ENCODE measurements around the gene KISS1R. TPM values are rescaled to one million over a fixed set of nuclear protein-coding genes. Genes with fewer than 3 reads are reported as not detected.
"Not testable (repeated sequence)": the region's sequence is repeated elsewhere in the genome, so short reads cannot be mapped to it uniquely, and the experiment has no call there.

Gene KISS1R
- total RNA-seq, 1 donor from 2014 or later: 8.0 TPM

GRCh38 chr19:954272-954671, 37.1 kb downstream of the KISS1R start:
- H3K36me3 Mint-ChIP-seq (ENCODE audit: low read depth): no peaks in the 10 kb centered on the region
- H3K9me3 Mint-ChIP-seq: no peaks in the 10 kb centered on the region
- peaks cover 4% of the 10 kb centered on the region for H3K4me1 Mint-ChIP-seq (ENCODE audit: low read depth)
- intact Hi-C loops (cut with micrococcal nuclease): no loop called here
- H3K27ac Mint-ChIP-seq: no peak overlapping the region
- no peak for DNase-seq (ENCODE audit: low spot score)
- H3K4me3 Mint-ChIP-seq (ENCODE audit: low read depth): no peak overlapping the region
- no peaks in the 10 kb centered on the region for H3K27me3 Mint-ChIP-seq (ENCODE audit: low read depth)

DNA sequence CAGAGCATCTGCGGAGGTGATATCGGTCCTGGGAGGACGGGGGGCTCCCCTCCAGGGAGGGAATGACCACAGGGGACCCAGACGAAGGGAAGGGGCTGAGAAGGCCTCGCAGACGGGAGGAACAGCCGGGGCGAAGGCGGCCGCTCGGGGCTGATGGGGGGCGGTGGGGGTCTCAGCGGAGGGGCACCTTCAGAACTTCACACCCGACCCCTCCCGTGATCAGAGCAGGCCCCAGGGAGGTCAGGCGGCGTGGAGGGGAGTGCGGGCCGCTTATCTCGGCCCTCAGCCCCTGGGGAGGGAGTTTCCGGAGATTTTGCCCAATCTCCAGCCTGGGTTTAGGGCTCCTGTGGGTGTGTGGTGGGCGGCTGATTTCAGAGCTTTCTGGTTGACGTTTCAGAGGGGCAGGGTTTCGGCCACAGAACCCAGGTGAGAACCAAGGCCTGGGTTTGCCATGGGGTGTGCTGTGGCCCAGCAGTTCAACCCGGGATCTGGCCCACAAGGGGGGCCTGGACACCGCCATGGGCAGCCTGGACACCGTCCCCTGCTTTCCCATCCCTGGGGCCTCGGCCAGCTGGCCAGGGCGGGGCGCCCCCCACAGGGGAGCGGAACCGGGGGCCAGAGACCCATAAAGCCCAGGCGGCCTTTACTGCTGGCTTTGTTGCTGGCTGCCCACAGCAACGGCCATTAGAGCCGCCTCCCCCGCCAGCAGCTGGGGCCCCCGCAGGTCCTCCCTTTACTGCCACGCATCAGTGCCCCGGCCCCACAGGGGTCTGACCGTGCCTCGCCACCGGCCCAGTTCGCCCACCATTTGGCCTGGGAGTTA, 37.8 kb downstream of the KISS1R start:
- H3K27me3 Mint-ChIP-seq (ENCODE audit: low read depth): no peaks in the 10 kb centered on the region
- H3K36me3 Mint-ChIP-seq (ENCODE audit: low read depth): no peaks in the 10 kb centered on the region
- no peak for DNase-seq (ENCODE audit: low spot score)
- H3K4me1 Mint-ChIP-seq (ENCODE audit: low read depth): peaks cover 4% of the 10 kb centered on the region
- H3K27ac Mint-ChIP-seq: no peak overlapping the region
- H3K9me3 Mint-ChIP-seq: no peaks in the 10 kb centered on the region
- no peak overlapping the region for H3K4me3 Mint-ChIP-seq (ENCODE audit: low read depth)
- intact Hi-C loops (cut with micrococcal nuclease): no loop called here

- no peaks in the 10 kb centered on the region for H3K27me3 Mint-ChIP-seq (ENCODE audit: low read depth)
- no peak for DNase-seq (ENCODE audit: low spot score)
- no peaks in the 10 kb centered on the region for H3K36me3 Mint-ChIP-seq (ENCODE audit: low read depth)
- H3K9me3 Mint-ChIP-seq: no peaks in the 10 kb centered on the region
- intact Hi-C loops (cut with micrococcal nuclease): no loop called here
- peaks cover 2% of the 10 kb centered on the region for H3K4me1 Mint-ChIP-seq (ENCODE audit: low read depth)
- H3K27ac Mint-ChIP-seq: no peak overlapping the region
- no peak overlapping the region for H3K4me3 Mint-ChIP-seq (ENCODE audit: low read depth)
Measured at GRCh38 chr19:955803-956765, 39.0 kb downstream of the KISS1R start.

- no peak for DNase-seq (ENCODE audit: low spot score)
- intact Hi-C loops (cut with micrococcal nuclease): no loop called here
- Mint-ChIP-seq H3K27me3 (ENCODE audit: low read depth) (no peaks in the 10 kb centered on the region), H3K27ac (no peak overlapping the region), H3K4me1 (ENCODE audit: low read depth) (peaks cover 3% of the 10 kb centered on the region), H3K9me3 (no peaks in the 10 kb centered on the region), H3K4me3 (ENCODE audit: low read depth) (no peak overlapping the region), H3K36me3 (ENCODE audit: low read depth) (no peaks in the 10 kb centered on the region)
Measured at GRCh38 chr19:956766-957440, 39.8 kb downstream of the KISS1R start.

- DNase-seq (ENCODE audit: low spot score); H3K36me3 Mint-ChIP-seq (ENCODE audit: low read depth); H3K27me3 Mint-ChIP-seq (ENCODE audit: low read depth); H3K9me3 Mint-ChIP-seq; H3K27ac Mint-ChIP-seq; H3K4me3 Mint-ChIP-seq (ENCODE audit: low read depth); intact Hi-C loops (cut with micrococcal nuclease); H3K4me1 Mint-ChIP-seq (ENCODE audit: low read depth): not testable (repeated sequence)
Measured at GRCh38 chr19:957578-957977, 40.4 kb downstream of the KISS1R start.

DNA sequence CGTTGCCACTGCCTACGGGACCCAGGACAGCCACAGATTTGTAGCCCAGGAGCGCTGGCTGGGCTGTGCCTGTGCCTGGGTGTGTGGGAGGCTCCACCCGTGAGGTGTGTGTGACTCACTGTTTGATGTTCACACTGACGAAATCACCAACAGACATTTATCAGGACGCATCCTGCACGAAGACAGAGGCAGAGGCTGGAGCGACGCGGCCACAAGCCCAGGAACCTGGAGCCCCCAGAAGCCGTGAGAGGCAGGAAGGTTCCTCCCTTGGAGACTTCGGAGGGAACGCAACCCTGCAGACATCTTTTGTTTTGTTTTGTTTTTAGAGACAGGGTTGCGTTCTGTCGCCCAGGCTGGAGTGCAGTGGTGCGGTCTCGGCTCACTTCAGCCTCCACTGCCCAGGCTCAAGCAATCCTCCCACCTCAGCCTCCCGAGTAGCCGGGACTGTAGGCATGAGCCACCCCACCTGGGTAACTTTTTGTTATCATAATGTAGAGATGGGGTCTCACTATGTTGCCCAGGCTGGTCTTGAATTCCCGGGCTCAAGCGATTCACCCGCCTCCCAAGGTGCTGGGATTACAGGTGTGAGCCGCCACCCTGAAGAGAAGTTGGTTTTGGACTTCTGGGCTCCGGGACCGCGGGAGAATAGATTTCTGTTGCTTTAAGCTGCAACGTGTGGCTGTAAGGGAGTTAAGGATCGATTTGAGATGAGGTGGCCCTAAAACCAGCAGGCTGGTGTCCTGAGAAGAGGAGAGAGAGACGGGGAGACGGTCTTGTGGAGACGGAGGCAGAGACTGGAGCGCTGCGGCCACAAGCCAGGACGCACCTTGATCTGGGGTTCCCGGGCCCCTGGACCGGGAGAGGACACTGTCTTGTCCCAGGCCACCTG, 42.1 kb downstream of the KISS1R start:
- no peak for DNase-seq (ENCODE audit: low spot score)

DNA sequence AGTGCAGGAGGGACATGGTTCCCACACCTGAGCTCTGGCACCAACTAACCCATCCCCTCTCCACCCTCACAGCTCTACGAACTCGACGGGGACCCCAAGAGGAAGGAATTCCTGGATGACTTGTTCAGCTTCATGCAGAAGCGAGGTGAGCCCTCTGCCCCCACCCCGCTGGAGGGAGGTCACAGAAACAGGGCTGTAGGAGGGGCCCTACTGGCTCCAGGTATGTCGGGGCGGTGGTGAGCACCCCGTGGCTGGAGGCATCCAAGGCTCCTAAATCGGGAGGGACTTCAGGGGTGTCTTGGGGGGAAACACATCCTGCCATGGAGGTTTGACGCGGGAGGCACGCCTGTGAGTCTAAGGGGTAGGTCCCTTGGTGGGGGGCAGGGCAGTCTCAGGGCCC, 42.9 kb downstream of the KISS1R start:
- intact Hi-C loops (cut with micrococcal nuclease): no loop called here
- no peaks in the 10 kb centered on the region for H3K9me3 Mint-ChIP-seq
- no peak overlapping the region for H3K4me3 Mint-ChIP-seq (ENCODE audit: low read depth)

More for the DNA sequence above, 42.1 kb downstream of the KISS1R start:
- Mint-ChIP-seq H3K4me3 (ENCODE audit: low read depth) (no peak overlapping the region), H3K27ac (peak overlapping the region; percentile 22), H3K27me3 (ENCODE audit: low read depth) (no peaks in the 10 kb centered on the region), H3K9me3 (no peaks in the 10 kb centered on the region), H3K36me3 (ENCODE audit: low read depth) (peaks cover 3% of the 10 kb centered on the region), H3K4me1 (ENCODE audit: low read depth) (peaks cover 7% of the 10 kb centered on the region)
- intact Hi-C loops (cut with micrococcal nuclease): no loop called here

DNA sequence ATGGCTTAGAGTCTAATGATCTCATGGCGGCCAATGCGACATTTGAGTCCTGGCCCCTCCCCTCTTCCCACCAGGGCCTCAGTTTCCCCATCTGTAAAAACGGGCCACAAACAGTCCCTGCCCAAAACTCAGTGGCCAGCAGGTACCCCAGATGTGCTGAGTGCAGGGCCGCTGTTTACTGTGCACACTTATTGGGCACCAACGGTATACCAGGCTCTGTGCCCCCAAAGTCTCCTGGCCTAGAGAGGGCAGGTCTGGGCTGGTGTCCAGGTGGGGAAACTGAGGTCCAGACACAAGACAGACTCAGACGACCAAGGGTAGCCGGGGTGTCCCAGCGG, 43.4 kb downstream of the KISS1R start:
- DNase-seq (ENCODE audit: low spot score): no peak
- intact Hi-C loops (cut with micrococcal nuclease): no loop called here
- Mint-ChIP-seq H3K36me3 (ENCODE audit: low read depth) (peaks cover 11% of the 10 kb centered on the region), H3K4me3 (ENCODE audit: low read depth) (no peak overlapping the region), H3K27ac (no peak overlapping the region), H3K9me3 (no peaks in the 10 kb centered on the region), H3K27me3 (ENCODE audit: low read depth) (no peaks in the 10 kb centered on the region), H3K4me1 (ENCODE audit: low read depth) (peaks cover 7% of the 10 kb centered on the region)

More for the DNA sequence above, 42.9 kb downstream of the KISS1R start:
- no peak for DNase-seq (ENCODE audit: low spot score)
- peaks cover 7% of the 10 kb centered on the region for H3K4me1 Mint-ChIP-seq (ENCODE audit: low read depth)
- H3K27ac Mint-ChIP-seq: no peak overlapping the region
- no peaks in the 10 kb centered on the region for H3K27me3 Mint-ChIP-seq (ENCODE audit: low read depth)
- H3K36me3 Mint-ChIP-seq (ENCODE audit: low read depth): peaks cover 6% of the 10 kb centered on the region

GRCh38 chr19:961866-962620, 44.9 kb downstream of the KISS1R start:
- Mint-ChIP-seq H3K27ac (peak overlapping the region; percentile 42), H3K4me3 (ENCODE audit: low read depth) (no peak overlapping the region), H3K9me3 (no peaks in the 10 kb centered on the region), H3K27me3 (ENCODE audit: low read depth) (no peaks in the 10 kb centered on the region), H3K36me3 (ENCODE audit: low read depth) (peaks cover 19% of the 10 kb centered on the region), H3K4me1 (ENCODE audit: low read depth) (peaks cover 7% of the 10 kb centered on the region)
- DNase-seq (ENCODE audit: low spot score): no peak
- intact Hi-C loops (cut with micrococcal nuclease): no loop called here

DNA sequence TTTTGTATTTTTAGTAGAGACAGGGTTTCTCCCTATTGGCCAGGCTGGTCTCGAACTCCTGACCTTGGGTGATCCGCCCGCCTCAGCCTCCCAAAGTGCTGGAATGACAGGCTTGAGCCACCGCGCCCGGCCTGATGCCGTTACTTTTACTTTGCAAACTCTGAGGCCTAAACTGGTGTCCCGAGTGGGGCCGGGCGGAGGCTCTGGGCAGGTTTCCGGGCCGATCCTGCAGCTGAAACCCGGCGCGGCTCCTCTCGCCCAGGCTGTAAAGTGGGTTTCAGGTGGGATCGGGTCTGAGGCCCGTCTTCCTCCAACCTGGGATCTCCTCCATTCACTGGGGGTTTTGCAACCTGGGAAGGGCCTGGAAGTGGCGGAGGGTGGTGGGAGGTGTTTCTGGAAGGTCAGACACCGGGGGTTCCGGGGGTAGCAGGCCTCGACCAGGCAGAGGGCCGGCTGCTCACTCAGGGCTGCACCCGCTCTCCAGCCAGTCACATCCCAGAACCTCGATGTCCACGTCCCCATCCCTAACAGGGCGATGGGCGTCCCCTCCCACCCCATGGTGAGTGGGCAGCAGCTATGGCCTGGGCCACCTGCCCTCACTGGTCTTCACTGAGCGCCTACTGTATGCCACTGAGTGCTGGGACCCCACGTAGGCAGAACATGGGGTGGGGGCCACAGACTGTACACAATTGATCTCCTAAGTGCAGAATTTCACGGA, 45.7 kb downstream of the KISS1R start:
- intact Hi-C loops (cut with micrococcal nuclease): no loop called here
- Mint-ChIP-seq H3K4me1 (ENCODE audit: low read depth) (peaks cover 7% of the 10 kb centered on the region), H3K36me3 (ENCODE audit: low read depth) (peaks cover 23% of the 10 kb centered on the region), H3K27ac (no peak overlapping the region), H3K9me3 (no peaks in the 10 kb centered on the region), H3K27me3 (ENCODE audit: low read depth) (no peaks in the 10 kb centered on the region), H3K4me3 (ENCODE audit: low read depth) (no peak overlapping the region)
- no peak for DNase-seq (ENCODE audit: low spot score)

GRCh38 chr19:963486-963951, 46.4 kb downstream of the KISS1R start:
- H3K27me3 Mint-ChIP-seq (ENCODE audit: low read depth): no peaks in the 10 kb centered on the region
- peaks cover 28% of the 10 kb centered on the region for H3K36me3 Mint-ChIP-seq (ENCODE audit: low read depth)
- intact Hi-C loops (cut with micrococcal nuclease): no loop called here
- H3K4me1 Mint-ChIP-seq (ENCODE audit: low read depth): peaks cover 7% of the 10 kb centered on the region
- DNase-seq (ENCODE audit: low spot score): no peak
- no peak overlapping the region for H3K4me3 Mint-ChIP-seq (ENCODE audit: low read depth)
- no peaks in the 10 kb centered on the region for H3K9me3 Mint-ChIP-seq
- H3K27ac Mint-ChIP-seq: no peak overlapping the region

Measured in activated T-helper 2 cell treated with anti-CD3 and anti-CD28 coated beads, Interferon-gamma antibody, Interleukin-2, Interleukin-4, amounts not matched to agents 10 μg/mL and 5 μg/mL and 100 μg/mL, durations not matched to agents 14 hours and 24 hours and 36 hours (primary cell).